Stimulated activated CD8-positive, alpha-beta memory T cell treated with anti-CD3 and anti-CD28 coated beads, Interleukin-4, amount 100 ng/mL, for 4 hours (primary cell): Measurements from ENCODE around the gene SHANK2.

Experiments
- DNase-seq, 2 donors: peaks; one replicate each; pipeline ENCODE4 v3.0.0-alpha.2; 2020; ENCODE audit warnings: low read depth in 2 of 2, low spot score in 1 of 2

The SHANK2 gene

GRCh38 chr11:71222318-71223080, 29.9 kb downstream of the SHANK2 start:
- DNase-seq, result no peak

- no peak for DNase-seq
Observed at GRCh38 chr11:71221821-71222220, 30.6 kb downstream of the SHANK2 start.

DNA sequence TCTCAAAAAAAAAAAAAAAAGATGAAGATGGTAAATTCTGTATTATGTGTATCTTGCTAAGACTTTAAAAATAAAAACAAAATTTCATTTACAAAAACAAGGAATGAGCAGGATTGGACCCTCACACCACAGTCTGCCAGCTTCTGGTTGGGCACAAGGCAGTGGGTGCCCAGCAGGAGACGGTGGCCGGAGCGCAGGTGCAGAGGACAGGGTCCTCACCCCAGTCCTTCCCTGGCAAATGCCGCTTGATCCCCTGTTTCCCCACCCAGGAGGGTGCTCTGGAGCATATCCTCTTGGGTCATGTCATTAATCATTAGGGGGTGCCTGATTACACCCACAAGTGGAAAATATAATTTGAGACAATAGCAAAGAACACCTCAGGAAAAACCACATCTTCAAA, 31.2 kb downstream of the SHANK2 start:
- DNase-seq, result no peak

GRCh38 chr11:71218789-71219499, 33.4 kb downstream of the SHANK2 start:
- no peak for DNase-seq

DNA sequence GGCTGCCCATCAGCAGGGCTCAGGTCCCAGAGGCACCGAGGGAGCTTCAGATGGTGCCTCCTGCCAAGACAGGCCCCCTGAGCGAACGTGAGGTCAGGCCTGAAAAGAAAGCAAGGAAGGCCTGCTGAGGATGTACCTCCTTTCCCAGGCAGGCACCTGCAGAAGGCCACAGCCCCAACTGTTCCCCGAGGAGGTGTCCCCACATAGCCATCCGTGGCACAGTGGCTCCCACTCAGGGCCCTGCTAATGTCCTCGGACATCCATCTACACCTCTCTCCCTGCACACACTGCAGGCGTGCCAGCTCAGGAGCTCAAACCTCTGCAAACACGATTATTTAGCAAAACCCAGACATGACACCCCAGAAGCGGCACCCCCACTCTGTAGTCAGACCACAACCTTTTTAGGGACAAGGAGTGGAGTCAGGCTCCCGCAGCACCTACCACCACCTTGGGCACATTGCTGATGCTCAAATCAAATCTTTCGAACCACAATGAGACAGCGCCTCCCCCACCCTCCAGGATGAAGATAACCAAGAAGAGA, 36.9 kb downstream of the SHANK2 start:
- DNase-seq, result no peak

DNA sequence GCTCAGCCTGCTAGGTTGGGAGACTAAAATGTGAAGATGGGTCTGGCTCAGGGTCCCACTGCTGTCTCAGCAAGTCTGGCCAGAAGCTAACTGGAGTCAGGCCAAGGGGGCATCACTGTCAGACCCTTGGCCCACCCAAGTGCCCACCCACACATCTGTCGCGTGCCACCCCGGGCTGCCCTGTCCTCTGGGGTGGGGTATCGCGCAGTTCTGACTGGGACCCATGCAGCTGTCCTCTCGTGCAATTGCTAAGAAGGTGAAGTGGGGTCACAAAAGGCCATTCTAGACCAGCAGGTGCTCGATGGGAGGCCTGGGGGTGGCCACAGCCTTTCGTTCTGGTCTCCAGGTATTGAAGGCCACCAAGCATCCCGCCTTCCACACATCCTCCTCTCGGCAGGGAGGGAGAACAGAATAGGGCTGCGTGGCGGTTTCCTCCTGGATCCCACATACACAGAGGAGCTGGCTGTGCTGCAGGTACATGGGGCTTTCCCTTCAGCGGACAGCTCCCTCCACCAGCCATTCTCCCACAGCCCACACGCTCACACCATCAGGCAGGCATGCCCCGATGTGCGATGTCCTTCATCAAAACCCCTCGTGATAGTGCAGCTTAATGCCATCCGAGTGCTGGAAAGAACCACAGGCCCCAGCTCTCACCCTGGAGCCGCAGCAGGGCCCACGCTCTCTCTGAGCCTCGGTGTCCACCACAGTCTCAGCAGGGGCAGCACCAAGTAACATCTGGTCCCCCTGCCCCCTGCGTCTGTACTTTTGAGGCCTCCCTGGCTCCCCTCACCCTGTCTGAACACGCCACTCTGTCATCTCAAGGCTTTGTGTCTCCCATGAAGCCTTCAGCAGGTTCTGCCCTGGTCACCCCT, 37.6 kb downstream of the SHANK2 start:
- no peak for DNase-seq

GRCh38 chr11:71213696-71214552, 38.5 kb downstream of the SHANK2 start:
- DNase-seq, result no peak

DNA sequence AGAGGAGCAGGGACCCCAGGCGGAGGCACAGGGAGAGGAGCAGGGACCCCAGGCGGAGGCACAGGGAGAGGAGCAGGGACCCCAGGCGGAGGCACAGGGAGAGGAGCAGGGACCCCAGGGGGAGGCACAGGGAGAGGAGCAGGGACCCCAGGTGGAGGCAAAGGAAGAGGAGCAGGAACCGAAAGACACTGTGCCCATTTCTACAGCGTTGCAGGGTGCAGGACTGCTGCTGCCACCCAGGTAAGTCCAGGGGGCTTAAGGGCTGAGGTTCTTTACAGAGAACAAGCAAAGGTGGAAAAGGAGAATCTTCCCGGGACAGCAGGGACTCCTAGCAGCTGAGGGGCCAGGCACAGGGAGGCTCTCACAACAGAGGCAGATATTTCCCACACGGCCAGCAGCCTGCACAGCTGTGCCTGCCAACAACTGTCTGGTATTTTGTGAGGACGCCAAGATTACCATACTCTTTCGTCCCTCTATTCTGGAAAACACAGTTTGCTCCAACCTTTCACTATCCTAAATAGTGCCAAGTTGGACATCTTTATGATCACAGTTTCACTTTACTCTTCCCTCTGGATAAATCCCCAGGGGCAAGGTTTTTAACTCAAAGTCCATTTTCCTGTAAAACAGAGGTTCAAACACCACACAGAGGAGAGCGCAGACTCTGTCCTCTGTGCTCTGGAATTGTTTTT, 39.4 kb downstream of the SHANK2 start:
- DNase-seq, result no peak

DNA sequence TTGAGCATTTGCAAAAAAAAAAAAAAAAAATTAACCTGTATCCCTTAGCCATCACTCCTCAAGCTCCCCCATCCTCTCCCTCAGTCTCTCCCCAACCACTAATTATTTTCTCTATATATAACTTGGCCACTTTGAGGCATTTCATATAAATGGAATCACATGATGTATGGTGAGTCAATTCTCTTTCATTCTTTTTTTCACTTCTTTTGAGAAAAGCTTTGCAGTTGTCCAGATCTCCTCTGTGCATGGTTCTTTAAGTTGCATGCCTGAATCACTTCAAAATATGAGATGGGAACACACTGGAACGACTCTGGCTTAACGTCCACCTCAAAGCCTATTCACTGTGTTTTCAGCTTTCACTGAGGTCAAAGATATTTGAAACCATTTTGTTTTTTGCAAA, 40.7 kb downstream of the SHANK2 start:
- no peak for DNase-seq

DNA sequence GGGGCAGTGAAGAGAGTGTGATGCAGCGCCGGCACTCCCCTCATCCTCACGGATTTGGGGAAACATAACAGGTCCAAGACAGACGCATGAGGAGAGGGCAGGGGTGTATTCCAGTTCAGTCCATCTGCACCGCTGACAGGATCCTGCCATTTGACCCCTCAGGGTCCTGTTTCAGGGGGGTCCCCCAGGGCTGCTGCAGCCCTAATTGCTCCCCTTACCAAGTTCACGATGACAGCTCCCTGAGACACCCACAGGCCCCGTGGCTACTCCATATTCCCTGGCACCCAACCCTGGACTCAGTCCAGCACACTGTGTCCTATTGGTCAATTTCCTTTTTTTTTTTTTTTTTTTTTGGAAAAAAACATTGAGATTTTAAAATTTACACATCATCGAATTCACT, 41.5 kb downstream of the SHANK2 start:
- DNase-seq, result no peak

- DNase-seq, result no peak
Observed at GRCh38 chr11:71209656-71210055, 42.7 kb downstream of the SHANK2 start.

DNA sequence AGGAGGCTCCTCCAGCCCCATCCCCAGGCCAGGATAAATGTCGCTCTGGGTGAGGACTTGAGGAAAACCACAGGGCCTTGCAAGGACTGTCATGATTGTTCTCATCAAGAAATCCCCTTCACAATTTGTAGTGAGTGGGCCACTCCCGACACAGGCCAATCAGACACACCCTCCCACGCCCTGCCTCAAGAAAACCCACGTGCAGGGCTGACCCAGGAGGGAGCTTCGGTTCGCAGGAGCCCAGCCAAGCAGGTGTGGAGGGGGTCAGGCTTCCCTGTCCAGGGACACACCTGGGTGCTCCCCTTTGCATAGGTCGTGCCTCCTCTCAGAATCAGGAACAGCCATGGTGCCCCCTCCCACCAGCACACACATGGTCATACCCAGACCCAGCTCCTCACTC, 43.2 kb downstream of the SHANK2 start:
- no peak for DNase-seq

- DNase-seq, result no peak
Observed at GRCh38 chr11:71208011-71208774, 44.2 kb downstream of the SHANK2 start.

GRCh38 chr11:71207563-71207962, 44.8 kb downstream of the SHANK2 start:
- no peak for DNase-seq

- no peak for DNase-seq
Observed at GRCh38 chr11:71206186-71206585, 46.2 kb downstream of the SHANK2 start.

DNA sequence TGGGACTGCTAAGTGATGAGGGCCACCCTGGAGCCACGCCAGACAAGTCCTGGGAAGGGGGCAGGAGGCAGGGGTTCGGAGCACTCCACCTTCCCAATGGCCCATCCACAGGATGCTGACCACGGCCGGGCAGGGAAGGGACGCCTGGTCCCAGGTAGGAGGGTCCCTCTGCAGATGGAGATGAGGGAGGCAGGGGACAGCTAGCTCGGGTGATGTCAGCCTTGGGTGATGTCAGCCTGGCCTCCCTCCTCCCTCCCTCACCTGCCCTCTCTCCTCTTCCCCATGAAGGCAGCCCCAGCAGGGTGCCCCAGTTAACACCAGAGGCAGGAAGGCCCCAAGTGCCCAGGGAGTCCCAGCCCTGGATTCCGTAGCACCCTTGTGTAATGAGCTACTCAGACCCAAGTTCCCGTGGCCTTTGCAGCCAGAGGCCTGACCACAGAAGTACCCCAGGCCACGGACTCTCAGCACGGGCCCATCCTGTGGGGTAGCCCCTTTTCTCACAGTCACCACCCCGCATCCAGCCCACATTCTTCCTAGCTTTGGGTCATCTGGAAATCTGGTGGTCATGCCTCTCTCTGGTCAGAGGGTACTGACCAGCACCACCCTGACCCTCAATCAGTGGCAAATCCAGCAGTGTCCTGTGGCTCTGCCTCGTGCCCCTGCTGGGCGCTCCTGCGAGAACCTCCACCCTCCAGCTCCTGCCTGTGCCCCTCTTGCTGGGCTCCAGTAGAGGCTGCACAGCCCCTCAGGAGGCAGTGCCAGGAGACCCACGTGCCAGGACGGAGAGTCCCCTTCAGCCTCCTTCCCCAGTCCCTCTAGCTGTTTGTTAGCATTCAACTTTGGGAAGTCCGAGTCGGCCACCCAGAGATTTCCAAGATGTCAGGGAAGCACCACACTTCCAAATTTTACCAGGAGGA, 47.4 kb downstream of the SHANK2 start:
- no peak for DNase-seq

DNA sequence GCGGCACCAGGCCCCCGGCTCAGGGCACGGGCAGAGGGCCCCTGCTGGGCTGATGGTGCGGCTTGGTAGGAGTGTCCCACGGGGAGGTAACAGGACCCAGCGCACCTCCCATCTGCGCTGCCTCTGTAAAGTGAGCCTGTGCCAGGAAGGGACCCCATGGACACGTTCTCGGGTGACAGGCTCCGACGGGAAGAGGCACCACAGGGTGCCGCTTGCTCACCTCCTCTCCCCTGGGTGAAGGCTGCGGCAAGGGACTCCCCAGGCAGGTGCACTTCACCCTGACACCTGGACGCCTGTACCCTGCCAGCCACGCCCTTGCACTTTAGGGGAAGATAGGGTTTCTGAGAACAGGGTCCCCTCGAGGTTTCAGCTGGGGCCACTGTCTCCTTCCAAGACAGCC, 48.1 kb downstream of the SHANK2 start:
- no peak for DNase-seq

DNA sequence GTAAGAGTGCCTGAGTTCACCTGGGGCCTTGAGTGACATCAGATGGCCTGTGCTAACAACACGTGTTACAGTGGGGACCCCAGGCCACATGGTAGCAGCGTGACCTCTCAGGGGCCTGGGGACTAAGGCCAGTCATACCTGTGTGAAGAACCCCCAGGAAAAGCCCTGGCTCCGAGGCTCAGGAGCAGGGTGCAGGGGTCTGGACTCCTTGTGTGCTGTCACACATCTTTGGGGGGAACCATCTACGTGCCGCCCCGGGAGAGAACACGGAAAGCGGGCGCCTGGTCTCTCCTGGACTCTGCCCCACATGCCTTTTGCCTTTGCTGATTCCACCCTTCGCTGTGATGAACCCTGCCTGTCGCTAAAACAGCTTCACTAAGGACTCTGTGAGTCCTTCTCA, 48.7 kb downstream of the SHANK2 start:
- no peak for DNase-seq
